ENCODE results near the gene NPS. TPM values are rescaled to one million over a fixed set of nuclear protein-coding genes. Genes with fewer than 3 reads are reported as not detected.

Gene NPS
- total RNA-seq, 1 experiment from 2014 or later, result not detected

DNA sequence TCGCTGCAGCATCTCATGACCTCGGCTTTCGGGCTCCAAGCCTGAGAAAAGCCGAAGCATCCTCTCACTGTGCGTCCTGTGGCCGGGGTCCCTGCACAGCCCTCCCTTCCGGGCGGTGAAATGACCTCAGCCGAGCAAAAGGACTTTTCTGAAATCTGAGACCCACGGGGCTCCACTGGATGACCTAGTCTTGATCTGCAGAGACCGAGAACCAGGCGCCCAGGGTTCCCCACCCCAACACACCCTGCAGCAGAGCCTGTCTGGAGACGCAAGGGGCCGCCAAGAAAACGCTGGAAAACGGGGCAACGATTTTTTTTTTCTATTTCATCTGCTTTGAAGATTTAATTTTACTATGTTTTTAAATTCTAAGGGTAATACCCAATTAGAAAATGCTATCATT lies 31.7 kb downstream of the NPS start:
- in situ Hi-C loops (cut with HindIII; ENCODE audit: low pct_unique_long_range_greater_than_20kb, low sequenced_read_pairs), result no loop called here
- DNase-seq (ENCODE audit: low read depth, low spot score), result no peak

GRCh38 chr10:127585519-127586023 lies 36.5 kb downstream of the NPS start:
- DNase-seq (ENCODE audit: low read depth, low spot score), result no peak
- in situ Hi-C loops (cut with HindIII; ENCODE audit: low pct_unique_long_range_greater_than_20kb, low sequenced_read_pairs), result no loop called here

GRCh38 chr10:127587668-127588365 lies 38.7 kb downstream of the NPS start:
- DNase-seq (ENCODE audit: low read depth, low spot score), result no peak
- in situ Hi-C loops (cut with HindIII; ENCODE audit: low pct_unique_long_range_greater_than_20kb, low sequenced_read_pairs), result no loop called here

DNA sequence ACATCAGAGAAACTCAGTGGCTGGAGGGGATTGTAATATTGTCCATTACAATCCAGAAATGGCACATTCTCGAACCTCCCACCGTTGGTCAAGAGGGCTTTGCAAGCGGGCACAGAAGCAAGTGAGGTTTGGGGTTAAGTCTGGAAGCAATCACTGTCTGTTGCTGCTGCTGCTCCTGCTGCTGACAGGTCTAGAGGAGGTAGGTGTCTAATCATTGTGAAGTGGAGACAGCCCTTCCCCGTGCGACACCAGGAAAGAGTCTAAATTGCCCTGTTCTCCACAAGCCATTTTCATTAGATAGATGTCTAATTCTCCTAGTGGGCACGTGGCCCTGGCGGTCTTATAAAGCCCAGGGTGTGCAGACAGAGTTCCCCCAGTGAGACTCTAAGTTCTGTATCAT lies 43.5 kb downstream of the NPS start:
- no peak for DNase-seq (ENCODE audit: low read depth, low spot score)
- in situ Hi-C loops (cut with HindIII; ENCODE audit: low pct_unique_long_range_greater_than_20kb, low sequenced_read_pairs), result no loop called here

DNA sequence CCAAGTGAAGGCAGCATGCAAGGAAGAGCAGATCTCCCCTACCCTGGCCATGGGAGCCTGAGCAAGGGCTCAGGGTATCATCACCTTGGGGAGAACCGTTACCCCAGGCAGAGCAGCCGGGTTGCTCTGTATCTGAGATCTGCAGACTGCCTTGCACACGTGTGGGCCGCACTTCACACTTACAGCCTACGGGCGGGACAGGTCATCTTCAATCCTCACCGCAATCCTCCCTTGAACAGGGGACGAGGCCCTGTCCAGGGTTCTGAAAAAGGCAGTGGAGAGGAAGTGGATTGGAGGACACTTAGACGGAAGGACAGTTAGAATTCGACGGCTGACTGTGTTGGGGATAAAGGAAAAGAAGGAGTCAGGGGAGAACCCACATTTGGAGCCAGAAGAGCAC lies 51.4 kb downstream of the NPS start:
- in situ Hi-C loops (cut with HindIII; ENCODE audit: low pct_unique_long_range_greater_than_20kb, low sequenced_read_pairs), result no loop called here
- DNase-seq (ENCODE audit: low read depth, low spot score), result no peak

Other genes starting within 250 kb of the NPS start
- gene FOXI2, start 187.9 kb downstream of the NPS start, total RNA-seq (2014; rRNA removed; shearing (Covaris generic)), result not detected in 2 replicates